GM19463 (cell line): ENCODE data around the gene LYG1.
A peak's percentile ranks its signal among the peaks of the same experiment; 100 is the strongest.
"Not testable (repeated sequence)": the region's sequence is repeated elsewhere in the genome, so short reads cannot be mapped to it uniquely, and the experiment has no call there.

ENCODE experiments used
- ATAC-seq: cut with Tn5 transposase; IDR thresholded peaks from one replicate; pipeline ENCODE4 v1.9.1; 2021; ENCODE audit warnings: mild to moderate bottlenecking, moderate library complexity; ENCODE audit not compliant: unreplicated experiment

Gene LYG1

DNA sequence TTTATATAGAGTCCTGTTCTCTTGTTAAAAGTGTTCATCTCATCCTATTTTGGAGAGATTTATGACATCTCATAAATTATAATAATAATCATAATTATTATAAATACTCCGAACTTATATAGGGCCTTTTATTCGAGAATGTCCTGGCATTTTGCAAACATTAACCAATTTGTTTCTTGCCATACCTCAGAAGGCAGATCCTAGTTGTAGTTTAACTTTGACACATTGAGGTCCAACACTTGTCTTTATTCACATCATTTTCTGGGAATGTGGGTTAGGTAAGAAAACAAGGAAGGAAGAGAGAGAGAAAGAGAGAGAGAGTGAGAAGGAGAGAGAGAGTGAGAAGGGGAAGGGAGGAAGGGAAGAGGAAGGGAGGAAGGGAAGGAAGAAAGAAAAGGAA is at the start of gene LYG1:
LYG1 (minus strand) TSS at position 101 of the 400 bp plus-strand sequence. CDS start 5,527 bp downstream, outside the sequence.
- ATAC-seq: not testable (repeated sequence)

DNA sequence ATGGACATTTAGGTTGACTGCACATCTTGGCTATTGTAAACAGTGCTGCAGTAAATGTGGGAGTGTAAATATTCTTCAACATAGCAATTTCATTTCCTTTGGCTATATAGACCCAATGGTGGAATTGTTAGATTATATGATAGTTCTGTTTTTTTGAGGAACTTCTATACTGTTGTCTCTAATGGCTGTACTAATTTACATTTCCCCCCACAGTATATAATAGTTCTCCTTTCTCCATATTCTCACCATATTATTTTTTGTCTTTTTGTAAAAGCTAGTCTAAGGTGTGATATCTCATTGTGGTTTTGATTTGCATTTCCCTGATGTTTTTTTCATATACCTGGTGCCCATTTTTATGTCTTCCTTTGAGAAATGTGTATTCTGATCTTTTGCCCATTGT is 49.2 kb upstream of the LYG1 start:
- no peak for ATAC-seq

- ATAC-seq: peak; percentile 71
These were observed 47.2 kb upstream of the LYG1 start for GRCh38 chr2:99348173-99348572.

DNA sequence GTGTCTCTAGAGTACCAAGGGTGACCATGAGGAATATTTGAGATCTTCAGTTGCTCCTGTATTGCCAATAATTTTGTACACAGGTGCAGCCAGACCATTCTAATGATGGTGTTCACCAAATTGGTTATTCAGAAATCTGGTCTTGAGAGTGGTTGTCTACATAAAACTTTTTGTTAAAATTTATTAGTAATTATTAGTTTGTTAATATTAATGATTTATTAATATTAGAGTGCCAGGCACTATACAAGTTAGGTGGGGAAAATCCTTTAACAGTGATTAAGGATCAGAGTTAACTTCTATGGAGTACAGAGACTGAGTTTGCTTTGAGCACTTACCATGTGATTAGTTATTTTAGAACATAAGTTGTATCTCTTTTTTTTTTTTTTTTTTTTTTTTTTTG is 45.2 kb upstream of the LYG1 start:
- ATAC-seq: no peak

GRCh38 chr2:99345446-99345845 is 44.4 kb upstream of the LYG1 start:
- ATAC-seq: not testable (repeated sequence)

- no peak for ATAC-seq
These were observed 41.5 kb upstream of the LYG1 start for GRCh38 chr2:99342536-99342935.

GRCh38 chr2:99340669-99341236 is 39.8 kb upstream of the LYG1 start:
- ATAC-seq: no peak

DNA sequence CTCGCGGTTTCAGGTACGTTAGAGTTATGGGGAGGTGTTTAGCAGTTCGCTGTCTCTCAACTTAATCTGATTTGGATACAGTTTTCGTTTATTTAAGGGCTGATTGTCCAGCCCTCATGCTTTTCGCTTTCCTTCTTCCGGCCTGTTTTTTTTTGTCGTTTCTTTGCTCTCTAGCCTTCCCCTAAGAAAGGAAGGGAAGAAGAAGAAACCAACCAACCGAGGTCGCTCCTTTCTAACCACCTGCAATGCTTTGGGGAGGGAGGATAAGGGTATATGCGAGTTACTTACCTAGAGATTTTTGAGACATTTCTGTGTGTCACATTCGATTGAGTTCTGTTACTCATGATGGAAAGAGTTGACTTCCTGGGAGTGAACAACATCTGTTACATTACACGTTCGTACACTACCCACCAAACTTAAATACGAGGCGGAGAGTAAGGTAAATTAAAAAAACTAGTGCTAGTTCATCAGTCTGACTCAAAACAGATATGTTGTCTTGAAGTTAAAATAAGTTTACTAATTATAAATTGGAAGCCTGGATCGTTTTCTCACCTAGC is 37.1 kb upstream of the LYG1 start:
- no peak for ATAC-seq

DNA sequence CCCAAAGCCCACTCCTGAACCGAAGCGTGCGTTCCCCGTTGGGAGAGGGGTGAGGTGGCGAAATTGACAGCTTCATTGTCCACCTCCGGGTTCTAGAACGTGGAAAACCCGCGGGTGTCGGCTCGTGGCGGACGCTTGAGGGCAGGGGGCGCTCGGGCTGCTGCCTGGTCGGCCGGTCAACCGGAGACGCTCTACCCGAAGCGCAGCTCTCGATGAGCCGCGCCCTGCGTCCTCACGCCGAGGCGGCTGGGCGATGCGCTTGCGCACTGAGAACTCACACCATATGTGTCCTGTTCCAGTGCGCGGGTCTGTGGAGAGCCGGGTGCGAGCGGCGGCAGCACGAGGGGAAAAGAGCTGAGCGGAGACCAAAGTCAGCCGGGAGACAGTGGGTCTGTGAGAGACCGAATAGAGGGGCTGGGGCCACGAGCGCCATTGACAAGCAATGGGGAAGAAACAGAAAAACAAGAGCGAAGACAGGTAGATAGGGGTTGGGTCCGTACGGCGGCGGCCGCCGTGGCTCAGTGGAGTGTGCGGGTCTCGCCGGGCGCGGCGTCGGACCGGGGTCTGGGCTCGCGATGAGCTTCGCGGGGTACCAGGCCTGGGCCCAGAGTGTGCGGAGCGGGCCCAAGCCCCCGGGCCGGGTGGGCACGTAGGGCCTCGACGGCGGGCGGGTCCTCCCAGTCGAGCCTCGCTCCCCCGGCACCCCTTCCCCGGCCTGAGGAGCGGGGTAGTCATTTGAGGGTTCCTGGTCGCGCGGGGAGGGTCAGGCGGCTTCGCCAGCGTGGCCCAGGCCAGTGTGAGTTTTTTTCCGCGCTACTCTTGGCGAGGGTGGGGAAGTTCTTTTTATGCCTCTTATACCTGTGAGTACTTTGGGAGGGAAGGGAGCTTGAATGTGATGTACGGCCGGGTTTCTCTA is 36.4 kb upstream of the LYG1 start, which contains the start of gene EIF5B:
EIF5B (plus strand) TSS at position 277 of the 916 bp plus-strand sequence; CDS start at position 443, 166 bp downstream.
- peak; percentile 59 for ATAC-seq

DNA sequence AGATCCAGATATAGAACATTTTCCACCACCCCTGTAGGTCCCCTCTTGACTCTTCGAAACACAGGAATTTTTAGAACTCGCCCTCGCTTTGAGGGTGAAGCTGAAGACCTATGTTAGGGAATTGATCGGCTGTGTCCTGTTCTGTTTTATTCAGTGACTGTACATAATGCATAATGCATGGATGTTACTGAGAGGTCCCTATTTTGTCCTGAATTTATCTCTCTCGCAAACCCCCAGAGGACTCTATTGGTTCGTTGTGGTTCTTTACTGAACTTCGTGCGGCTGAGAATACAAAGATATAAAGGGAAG is 35.8 kb upstream of the LYG1 start:
- peak; percentile 5 for ATAC-seq

DNA sequence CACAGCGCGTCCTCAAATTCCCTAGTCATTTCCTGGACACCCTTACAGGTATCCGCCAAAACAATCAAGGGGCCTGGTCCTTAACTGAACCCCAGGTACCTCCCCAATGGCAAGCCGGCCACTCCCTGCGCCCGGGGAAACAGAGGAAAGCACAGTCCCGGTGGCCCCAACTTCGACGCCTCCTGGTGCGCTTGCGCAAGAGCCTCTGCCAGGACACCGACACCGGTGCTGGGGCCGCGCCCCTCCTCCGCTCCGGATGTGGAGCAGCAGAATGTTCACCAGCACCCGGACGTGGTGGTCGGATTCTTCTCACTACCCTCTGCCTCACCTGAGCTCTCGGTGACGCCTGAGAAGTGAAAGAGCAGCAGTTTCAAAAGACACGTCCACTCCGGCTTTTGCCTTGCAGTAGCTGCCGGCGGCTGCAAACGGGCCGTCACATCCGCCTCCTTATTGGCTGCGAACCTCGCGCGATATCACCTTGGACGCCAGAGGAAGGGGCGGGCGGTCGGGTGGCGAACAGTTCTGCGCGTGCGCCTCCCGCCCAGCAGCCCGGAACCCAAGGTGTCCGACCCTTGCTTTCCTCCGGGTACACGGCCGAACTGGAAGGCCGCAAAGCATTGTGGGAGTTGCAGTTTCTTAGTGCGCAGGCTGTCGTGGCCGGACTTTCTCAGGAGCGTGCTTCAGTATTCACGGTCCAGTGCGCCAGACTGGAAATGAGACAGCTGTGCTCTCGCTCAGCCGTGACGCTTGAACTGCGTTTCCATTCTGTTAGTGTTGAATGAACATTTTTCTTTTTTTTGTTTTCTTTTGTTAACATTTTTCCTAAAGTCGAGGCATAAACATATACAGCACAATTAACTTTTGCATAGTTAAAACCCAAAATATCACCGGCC is 35.2 kb upstream of the LYG1 start, which contains the start of gene TXNDC9:
TXNDC9 (minus strand) TSS at position 423 of the 893 bp plus-strand sequence. CDS start 3,123 bp downstream, outside the sequence.
- peak; percentile 65 for ATAC-seq

DNA sequence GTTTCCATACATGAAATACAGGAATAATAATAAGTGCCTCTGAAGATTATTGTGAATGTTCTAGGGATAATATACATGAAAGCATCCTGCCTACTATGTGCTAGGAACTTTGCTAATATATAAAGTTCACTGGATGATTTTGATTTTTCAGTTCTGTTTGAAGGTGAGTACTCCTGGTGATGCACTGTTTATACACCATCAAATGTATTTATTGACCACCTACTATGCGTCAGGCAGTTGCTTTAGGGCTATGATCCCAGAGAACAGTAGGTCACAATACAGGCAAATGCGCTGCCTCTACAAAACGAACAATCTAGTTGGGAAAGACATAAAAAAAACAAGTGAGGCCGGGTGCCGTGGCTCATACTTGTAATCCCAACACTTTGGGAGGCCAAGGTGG is 24.4 kb upstream of the LYG1 start:
- ATAC-seq: no peak

DNA sequence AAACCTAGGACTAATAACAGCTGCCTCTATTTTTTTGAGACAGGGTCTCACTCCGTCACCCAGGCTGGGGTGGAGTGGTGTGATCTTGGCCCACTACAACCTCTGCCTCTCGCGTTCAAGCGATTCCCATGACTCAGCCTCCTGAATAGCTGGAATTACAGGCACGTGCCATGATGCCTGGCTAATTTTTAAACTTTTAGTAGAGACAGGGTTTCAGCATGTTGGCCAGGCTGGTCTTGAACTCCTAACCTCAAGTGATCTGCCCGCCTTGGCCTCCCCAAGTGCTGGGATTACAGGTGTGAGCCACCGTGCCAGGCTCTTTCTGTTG is 16.8 kb upstream of the LYG1 start:
- ATAC-seq: not testable (repeated sequence)

DNA sequence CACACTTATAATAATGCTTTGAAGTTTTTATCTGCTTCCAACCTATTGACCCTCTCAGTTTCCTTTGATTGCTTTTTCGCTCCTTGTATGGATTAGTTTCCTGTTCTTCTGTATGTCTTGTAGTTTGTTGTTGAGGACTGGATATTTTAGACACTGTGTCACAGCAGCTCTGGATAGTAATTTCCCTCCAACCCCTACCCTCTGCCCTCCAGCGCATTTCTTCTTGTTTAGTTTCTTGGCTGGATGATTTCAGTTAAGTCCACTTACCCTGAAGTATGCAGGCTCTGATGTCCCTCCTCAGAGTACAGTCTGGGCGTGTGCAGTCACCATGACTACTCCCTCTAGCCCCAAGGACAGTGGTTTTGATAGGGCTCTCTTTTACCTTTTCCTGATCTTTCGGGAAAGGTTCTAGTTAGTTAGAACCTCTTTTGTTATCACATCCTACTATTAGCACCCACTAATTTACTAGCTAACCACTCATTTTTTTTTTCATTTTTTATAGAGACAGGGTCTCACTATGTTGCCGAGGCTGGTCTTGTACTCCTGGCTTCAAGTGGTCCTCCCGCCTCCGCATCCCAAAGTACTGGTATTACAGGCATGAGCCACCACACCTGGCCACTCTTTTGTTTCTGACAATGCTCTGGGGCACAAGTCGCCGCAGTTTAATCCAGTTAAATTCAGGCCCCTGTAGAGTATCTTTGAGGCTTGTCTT is 16.3 kb upstream of the LYG1 start:
- no peak for ATAC-seq

DNA sequence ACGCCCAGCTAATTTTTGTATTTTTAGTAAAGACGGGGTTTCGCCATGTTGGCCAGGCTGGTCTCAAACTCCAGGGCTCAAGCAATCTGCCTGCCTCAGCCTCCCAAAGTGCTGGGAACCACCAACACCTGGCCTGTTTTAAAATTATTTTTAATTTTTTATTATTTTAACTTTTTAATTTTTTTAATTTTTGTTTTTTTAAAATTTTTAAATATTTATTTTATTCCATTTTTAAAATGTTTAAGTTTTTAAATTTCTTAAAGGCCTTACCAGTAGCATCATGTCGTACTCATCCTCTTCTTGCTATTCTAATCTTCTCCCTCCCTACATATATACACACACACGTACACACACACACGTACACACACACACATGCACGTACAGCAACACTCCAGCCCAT is 1.4 kb downstream of the LYG1 start:
- ATAC-seq: no peak

DNA sequence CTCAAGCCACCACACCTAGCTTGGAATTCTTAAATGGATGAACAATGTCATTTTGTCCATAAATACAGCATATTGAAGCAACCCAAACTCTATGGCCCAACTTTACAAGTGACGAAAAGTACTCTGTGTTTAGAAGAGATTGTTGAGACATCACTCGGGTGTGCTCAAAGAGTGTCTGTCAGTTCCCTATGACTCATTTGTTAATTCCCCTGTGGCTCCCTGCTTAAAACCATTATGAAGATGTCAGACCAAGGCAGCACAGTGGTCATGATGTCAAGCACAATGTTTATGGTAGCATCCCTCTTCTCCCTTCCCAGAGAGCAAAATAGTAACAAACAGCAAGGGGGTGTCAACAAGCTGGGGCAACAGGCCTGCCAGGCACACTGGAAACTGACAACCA is 3.0 kb downstream of the LYG1 start:
- ATAC-seq: no peak

DNA sequence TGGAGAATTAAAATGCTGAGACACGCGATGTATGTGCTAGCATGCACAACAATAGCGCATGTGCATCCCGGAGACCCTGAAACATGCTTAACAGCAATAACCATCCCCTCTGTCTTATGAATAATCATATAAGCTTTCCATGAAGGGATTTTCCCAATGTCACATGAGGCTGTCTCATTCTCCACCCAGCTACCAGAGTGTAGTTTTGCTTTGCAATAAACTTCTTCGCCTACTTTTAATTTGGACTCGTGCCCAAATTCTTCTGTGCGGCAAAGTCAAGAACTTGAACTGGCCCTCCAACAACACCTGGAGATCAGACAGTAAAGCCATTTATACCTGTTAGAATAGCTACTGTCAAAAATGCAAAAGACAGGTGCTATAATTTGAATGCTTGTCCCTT is 15.5 kb downstream of the LYG1 start:
- ATAC-seq: no peak

- ATAC-seq: no peak
These were observed 20.9 kb downstream of the LYG1 start for GRCh38 chr2:99279969-99280695.

DNA sequence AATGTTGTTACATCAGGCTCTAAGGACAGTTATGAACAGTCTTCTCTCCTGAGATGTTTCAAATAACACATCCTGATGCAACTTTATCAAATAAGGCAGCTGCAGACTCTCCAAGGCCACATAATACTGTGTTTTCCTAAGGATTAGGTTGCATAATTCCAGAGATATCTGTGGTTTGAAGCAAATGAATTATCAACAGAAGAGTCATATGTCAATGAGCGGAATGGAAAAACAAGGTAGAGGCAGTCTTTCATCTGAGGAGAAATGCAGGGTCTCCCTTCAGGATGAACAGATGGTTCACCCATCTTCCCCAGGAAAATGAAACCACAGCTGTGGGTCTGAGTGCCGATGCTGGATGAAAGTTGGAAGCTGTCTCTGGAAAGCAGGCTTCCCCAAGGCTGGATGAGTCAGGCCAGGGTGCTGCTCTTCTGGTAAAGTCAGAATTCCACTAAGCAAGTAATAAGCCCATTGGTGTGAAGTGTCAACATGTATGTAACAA is 22.2 kb downstream of the LYG1 start:
- ATAC-seq: no peak
